Frontal cortex (tissue), 4 donors: ENCODE results near the gene PEA15. TPM values are rescaled to one million over a fixed set of nuclear protein-coding genes. Genes with fewer than 3 reads are reported as not detected.

Experiments used
- DNase-seq, 2 donors: peaks; one replicate each; pipeline ENCODE4 v3.0.0; 2012; ENCODE audit warnings: low spot score in 2 of 2
- FAIRE-seq: peaks from 2 replicates; lab custom pipeline; 2012; peaks lifted over from hg19 to GRCh38; lab: Jason Lieb, UNC
- total RNA-seq: library from RNA; depleted of rRNA; stranded (reverse); fragments of >200 nt; gene quantifications from one replicate; pipeline ENCODE4 v1.2.3, GENCODE V29; 2014
- donor health status: control.
- donor health status: control.
- donor health status: control.

Gene PEA15
- total RNA-seq, 1 donor from 2014 or later, result 84.4 TPM

DNA sequence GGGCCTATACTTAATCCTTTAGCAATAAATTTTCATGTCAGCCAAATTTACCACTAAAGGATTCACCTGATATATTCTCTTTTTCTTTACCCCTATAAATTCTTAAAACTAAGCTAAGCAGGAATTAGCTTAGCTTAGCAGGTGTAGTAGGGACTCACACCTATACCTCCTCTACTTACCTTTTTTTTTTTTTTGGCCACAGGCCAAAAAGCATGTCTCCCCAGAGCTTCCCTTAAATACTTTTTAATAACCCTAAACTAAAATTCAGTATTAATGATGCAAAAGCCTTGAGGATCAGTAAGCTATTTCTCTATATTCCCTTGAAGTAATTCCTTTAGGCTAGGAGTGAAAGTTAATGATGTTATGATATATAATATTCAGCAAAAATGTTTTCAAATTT, 23.2 kb downstream of the PEA15 start:
- FAIRE-seq (no peak), DNase-seq (no peak)

DNA sequence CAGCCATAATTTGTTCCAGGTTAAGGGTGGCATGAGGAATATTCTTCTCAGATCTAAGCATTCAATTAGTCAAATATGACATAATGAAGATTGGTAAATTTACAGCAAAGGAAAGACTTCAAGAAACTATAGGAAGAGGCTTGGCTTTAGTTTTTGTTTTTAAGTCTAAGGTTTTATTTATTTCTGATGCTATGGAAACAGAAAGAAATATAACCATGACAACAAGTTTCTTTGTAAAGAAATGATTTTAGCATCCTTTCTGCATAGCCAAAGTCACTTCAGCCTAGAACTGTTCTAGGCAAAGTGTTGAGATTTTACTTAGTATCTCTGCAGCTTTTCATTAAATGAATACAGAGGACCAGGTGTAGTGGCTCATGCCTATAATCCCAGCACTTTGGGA, 27.7 kb downstream of the PEA15 start:
- no peak for FAIRE-seq
- no peak for DNase-seq

DNA sequence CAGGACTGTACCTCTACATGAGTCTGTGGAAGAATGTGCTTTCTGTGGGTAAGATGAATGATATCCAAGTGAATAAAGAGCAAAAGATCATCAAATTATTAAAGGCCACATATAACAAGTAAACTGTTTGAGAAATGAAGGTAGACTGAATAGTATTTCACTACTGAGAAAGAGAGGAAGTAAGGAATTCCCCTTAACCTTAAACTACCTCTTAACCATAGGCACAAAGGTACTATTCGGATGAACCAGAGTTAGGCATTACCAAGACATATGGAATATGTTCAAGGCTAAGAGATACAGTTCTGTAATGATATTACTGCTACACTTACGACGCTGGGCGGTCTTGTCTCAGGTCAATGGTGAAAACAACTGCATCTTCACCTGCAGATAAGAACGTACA, 31.6 kb downstream of the PEA15 start:
- no peak for DNase-seq
- no peak for FAIRE-seq

DNA sequence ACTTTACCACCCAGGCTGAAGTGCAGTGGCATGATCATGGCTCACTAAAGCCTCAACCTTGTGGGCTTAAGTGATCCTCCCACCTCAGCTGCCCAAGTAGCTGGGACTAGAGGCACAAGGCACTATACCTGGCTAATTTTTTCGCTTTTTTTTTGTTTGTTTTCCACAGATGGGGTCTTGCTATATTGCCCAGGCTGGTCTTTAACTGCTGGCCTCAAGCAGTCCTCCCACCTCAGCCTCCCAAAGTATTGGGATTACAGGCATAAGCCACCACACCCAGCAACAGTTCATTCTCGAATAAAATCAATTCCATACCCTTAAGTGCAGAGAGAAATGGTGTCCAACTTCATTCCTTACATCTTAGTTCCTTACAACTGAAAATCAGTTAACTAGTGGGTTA, 32.4 kb downstream of the PEA15 start:
- FAIRE-seq (no peak), DNase-seq (no peak)

DNA sequence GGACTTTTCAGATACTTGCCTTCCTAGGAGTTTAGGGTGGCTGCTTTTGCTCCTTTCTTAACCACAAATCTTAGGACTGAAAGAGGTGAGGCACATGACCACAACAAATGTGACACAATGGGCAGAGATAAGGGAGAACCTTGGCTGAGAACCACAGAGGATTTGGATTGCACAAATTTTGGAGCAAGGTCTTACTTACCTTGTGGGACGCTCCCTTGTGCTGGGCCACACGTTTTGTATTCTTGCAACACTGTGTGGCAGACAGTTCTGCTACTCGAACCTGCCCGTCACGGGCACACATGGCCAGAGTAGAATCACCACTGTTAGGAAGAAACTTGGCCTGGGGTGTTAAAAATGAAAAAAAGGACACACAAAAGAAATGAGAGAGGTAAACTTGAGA, 33.2 kb downstream of the PEA15 start:
- FAIRE-seq (no peak), DNase-seq (no peak)

DNA sequence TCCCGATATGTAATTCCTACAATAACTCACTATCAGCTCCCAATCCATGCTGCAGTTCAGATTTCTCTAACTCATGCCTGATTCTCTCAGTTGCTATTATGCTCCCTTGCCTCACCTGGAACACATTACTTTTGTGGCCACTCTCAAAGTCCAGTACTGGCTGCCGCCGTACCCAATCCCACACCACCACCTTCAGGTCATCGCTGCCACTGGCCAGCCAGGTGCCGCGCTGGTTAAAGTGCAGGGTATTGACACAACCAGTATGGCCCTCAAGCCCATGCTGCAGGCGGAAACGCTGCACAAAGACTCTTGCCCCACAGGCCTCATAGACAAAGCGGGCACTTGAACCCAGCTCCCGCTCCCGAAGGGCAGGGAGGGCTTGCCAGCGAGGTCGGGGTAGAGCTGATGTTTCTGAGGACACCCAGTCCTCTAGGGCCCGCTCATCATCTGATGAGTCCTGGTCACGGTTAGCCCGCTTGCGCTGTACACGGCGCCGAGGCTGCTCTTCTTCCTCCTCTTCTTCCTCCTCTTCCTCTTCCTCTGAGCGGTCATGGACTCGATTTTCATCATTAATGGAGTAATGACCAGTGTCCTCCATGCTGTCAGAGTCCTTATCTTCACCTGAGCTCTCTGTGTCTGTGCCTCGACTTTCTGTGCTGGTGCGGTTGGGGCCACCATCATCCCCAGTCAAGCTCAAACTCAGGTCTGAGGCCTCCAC, 34.6 kb downstream of the PEA15 start:
- FAIRE-seq (no peak), DNase-seq (no peak)

DNA sequence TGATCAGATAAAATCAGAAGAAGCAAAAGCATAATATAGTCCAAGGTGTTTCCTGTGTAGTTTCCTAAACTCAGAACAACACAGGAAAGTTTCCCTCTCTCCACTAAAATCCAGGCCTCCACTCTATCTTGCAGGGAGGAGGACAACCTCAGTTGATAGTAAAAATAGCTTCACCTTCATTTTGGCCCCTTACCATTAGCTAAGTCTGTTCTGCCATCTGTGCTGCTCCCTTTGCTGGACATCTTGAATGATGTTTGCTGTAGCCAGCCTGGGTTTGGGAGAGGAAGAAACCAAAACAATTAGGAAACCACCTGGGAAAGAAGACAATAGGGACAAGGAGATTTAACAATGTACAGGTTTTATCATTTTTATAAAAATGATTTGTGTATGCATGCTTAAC, 38.6 kb downstream of the PEA15 start:
- DNase-seq (no peak), FAIRE-seq (no peak)

DNA sequence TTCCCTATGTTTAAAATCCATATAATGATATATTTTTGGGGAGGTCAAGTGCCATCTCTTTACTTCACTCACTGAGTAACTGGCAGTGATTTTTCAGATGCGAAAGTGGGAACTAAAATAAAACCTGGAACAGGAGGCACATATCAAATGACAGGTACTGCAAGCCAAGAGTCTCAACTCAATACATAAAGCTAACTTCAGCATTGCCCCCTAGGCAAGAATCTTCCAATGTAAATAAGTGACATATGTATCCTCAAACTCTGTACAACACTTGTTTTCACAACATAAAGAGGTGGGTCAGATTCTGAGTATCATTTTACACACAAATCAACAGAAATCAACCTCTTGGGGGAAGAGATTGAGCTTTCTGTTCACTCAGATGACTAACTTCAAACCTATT, 39.0 kb downstream of the PEA15 start:
- FAIRE-seq (no peak), DNase-seq (no peak)

DNA sequence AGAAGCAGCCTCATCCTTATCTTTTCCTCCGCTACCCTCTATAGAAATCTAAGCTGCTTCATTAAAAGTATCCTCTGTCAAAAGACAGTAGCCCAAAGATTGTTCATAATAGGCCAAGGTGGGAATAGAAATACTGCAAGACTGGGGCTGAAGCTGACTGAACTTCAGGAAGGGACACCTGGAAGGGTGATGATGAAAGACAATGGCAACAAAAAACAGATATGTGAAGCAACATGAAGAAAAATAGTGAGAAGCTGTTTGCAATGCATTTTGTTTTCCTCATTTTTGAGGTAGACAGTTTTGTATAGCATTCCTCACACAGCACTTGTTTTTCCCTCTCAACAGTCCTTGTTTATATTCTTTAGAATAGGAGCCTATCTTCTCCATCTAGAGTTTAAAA, 40.2 kb downstream of the PEA15 start:
- DNase-seq (no peak), FAIRE-seq (no peak)

DNA sequence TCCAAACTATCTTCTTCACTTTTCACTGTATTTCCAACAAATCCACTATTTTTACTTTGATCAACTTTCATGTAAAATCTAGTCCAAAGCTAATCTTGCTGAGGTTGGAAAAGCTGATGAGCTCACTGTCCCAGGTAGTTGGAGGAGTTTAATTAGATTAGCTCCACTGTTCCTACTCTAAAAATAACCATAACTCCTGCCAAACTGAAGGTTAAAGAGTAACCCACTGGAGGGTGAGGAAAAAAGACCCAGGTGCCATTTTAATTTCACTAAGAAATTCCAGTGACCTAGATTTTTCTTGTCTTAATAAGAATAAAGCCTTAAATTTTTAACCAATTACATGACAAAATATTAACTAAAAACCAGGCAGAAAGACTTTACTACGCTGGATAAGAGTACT, 41.9 kb downstream of the PEA15 start:
- no peak for DNase-seq
- FAIRE-seq, result no peak

DNA sequence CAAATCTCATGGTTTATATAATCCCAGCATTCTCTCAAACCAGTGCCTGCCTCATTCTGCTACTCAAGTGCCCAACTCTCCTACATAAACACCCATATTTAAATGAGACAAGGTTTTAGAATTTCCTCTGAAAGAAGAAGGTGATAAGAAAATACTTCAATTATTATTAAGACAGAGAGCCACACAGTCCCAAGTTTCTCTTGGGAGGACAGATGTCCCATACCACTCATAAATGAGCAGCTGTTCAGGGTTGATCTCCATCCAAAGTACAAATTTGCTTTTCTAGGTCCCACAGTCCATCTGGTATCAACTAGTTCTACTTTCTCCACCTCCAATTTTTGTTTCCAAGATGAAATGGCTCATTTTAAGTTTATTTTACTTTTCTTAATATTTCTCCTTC, 45.8 kb downstream of the PEA15 start:
- DNase-seq, result no peak
- FAIRE-seq, result no peak

DNA sequence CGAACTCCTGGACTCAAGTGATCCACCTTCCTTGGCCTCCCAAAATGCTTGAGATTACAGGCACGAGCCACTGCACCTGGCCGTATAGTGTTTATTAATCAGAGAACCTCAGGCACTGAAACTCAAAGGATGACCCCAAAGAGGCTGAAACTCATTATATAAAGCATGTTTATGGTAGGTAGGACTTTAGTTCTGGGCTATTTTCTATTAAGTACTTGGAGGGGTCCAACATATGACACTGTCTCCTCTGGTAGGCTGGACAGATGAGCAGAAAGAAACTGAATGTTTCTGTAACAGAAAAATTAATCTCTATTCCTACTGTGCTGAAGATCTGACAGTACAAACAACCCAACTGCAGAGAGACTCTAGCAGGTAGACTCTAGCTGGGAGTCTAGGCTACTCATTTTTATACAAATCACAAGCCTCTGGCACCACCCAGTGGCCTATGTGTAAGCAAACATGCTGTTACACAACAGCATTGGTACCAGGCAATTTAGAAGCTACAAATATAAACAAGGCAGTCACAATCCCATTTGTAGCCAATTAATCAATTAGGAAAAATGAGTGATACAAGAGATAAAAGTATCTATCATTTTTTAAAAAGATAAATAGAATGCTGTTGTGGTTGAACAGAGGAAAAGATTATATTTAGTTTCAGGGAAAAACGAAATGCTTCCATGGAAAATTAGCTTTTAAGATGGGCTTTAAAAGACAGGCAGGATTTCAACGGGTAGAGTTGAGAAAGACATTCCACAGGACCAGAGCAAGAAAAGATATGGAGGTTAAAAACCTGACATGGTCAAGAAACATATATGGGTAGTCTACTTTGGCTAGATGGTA, 46.7 kb downstream of the PEA15 start:
- FAIRE-seq (peak; percentile 81), DNase-seq (peak; percentile 51 to 64)

DNA sequence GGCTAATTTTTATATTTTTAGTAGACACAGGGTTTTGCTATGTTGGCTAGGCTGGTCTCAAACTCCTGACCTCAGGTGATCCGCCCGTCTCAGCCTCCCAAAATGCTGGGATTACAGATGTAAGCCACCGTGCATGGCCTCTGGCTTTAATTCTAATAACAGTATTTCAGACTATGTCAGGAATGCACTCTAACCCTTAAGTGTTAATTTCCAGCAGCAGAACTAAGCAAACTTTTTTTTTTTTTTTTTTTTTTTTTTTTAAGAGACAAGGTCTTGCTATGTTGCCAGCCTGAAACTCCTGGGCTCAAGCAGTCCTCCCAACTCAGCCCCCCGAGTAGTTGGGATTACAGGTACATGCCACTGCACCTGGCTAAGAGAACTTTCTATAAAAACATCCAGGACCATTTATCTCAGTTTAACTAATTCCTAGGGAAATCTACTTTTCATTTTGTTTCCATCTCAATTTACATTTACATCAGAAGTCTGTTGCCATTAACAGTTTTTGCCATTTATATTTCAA, 50.7 kb downstream of the PEA15 start:
- no peak for FAIRE-seq
- DNase-seq, result no peak

DNA sequence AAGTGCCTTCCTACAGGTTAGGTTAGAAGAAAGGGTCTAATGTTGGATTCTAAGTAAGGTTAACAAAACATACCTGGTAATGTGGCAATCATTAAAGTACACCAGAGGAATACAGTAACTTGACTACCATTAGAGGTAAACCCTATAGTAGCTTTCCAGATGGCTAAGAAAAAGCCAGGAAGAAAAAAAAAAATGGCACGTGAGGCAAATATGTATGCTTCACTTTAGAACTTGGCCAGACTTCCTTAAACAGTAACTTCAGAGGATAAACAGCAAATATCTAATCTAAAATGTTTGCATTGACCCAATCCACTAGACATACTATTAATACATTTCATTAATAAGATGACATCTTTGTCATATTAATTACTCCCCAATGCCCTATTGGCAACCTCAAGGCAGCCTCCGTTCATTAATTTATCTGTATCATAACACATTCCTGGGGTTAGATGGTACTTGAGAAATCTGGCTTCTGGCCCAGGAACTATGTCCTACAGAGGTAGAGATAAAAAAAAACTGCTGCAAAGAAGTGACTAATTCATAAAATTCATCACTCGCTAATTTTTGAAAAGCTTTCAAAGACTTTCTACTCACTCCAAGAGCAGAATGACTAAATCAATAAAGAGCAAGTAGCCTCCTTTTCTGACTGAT, 51.3 kb downstream of the PEA15 start:
- DNase-seq (no peak), FAIRE-seq (no peak)

DNA sequence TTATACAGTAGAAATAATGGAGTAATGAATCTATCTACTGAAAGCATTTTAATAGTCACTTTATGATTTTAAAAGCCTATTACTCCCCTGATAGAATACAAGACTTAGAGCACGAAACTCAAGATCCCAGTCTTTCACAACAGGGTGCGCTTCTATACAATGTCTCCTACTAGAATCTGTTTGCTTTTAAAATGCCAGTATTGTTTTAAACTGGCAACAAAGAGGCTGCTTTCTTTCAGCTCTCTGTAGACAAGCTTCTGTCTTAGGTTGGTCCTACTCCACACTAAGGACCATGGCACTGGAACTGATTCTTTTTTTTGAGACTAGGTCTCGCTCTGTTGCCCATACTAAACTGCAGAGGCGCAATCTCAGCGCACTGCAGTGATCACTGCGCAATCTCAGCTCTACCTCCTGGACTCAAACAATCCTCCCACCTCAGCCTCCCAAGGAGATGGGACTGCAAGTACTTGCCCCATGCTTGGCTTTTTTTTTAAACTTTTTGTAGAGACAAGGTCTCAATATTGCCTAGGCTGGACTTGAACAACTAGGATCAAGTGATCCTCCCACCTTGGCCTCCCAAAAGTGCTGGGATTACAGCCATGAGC, 52.3 kb downstream of the PEA15 start:
- FAIRE-seq (peak; percentile 17), DNase-seq (no peak)

DNA sequence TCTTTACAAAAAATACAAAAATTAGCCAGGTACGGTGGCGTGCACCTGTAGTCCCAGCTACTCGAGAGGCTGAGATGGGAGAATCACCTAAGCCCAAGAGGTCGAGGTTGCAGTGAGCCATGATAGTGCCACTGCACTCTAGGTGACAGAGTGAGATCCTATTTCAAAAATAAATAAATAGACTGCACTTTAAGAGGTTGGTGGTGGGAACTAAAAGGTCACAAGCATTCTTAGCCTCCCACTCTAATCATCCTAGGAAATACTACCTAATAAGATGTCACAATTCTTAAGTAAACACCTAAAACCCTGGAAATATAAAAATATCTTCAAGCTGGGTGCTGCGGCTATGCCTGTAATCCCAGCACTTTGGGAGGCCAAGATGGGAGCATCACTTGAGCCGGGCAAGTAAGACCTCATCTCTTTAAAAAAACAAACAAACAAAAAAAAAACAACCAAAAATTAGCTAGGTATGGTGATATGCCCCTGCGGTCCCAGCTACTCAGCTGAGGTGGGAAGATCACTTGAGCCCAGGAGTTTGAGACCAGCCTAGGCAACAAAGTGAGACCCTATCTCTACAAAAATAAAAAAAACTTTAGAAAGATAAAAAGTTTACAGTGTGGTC, 53.1 kb downstream of the PEA15 start:
- no peak for FAIRE-seq
- DNase-seq, result no peak

DNA sequence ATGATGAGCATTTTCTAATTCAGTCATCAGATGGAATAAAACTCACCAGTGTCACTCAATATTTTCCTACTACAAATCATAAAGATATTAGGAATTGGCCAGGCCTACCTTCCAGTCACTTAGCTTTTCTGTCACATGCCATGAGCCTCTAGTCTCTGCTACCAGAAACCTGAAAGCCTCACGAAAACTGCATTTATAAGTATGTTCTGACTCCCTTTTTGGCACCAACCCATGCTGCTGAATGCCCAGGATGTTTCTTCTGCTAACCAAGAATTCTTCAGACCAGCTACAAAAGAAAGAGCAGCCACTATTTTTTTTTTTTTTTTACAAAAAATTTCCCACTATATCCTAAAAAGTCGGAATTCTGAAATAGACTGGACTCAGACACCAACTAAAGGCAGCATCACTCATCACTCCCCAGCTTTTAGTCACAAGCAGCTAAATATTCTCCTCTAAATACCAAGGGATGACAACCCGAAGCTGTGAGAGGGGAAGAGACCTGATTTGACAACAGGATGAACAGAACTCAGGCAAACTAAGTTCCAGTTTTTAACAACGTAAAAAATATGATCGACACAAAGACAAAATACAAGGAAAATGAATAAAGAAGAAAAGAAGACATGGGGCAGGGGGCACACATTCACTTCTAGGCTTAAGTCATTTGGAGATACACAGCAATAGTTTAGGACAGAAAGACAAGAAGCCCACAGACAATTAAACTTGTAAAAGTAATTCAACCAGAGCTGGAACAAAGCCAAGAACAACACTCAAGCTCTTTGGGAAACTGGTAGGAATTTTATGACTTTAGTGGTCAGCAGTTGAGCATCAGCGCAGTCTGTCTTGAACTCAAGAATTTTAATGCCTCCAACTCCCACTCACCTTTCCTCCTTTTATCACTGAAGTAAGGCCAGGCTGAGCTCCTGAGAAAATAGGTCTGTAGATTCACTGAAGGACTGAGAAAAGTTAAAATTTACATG, 55.5 kb downstream of the PEA15 start:
- FAIRE-seq (no peak), DNase-seq (peak in 1 of 2 donors; percentile 19)

DNA sequence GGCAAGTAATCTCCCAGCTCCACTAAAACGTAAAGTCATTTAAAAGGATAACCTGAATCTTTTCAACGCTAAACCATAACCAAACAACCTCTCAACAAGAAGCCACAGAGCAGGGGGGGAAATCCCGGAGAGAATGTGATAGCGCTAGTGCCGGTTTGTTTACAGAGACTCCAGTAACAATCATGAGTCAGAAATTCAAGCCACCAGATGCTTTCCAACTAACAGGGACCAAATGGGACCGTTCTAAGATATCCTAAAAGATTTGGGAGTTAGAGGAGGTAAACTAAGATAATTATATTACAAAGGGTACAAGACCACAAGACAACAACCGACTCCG, 56.3 kb downstream of the PEA15 start:
- FAIRE-seq, result no peak
- no peak for DNase-seq
